Endothelial cell of umbilical vein (primary cell): ENCODE measurements around the gene LMO7. TPM values are rescaled to one million over a fixed set of nuclear protein-coding genes. Genes with fewer than 3 reads are reported as not detected.

ENCODE experiments used
- BruUV-seq: library from RNA; stranded (reverse); fragments of 400-500 nt; replicated peaks from 2 replicates; lab custom pipeline; 2021; lab: Mats Ljungman, UMichigan
- CTCF ChIA-PET: fragments of 300-600, 350-600 bp; sonication (Branson Sonifier 250); formaldehyde crosslinking; loops from one replicate; lab custom pipeline; 2021; ENCODE audit warnings: antibody characterized with exemption, inconsistent platforms; lab: Charles Lee
- POLR2A ChIA-PET: fragments of 300-600, 350-600 bp; sonication (Branson Sonifier 250); formaldehyde crosslinking; loops from one replicate; lab custom pipeline; 2021; ENCODE audit warnings: antibody characterized with exemption, inconsistent platforms; lab: Charles Lee
- DNase-seq: peaks from one replicate; pipeline ENCODE4 v3.0.0-alpha.2; 2011; ENCODE audit warnings: low read depth, low spot score
- FAIRE-seq: peaks from 2 replicates; lab custom pipeline; 2011; peaks lifted over from hg19 to GRCh38; lab: Jason Lieb, UNC
- H2AFZ ChIP-seq: 2 replicates; pipeline ENCODE4 v1.6.0; 2012; ENCODE audit warnings: low read depth, low read length, control low read depth, inconsistent platforms
- H3K27ac ChIP-seq: 2 replicates; pipeline ENCODE4 v1.5.1; 2011; ENCODE audit warnings: low read depth, mild to moderate bottlenecking, control low read depth, low read length, moderate library complexity; ENCODE audit not compliant: insufficient read depth
- H3K27me3 ChIP-seq, 2 experiments: 2 replicates each; pipeline versions ENCODE4 v1.6.0 to v1.6.1; 2011; ENCODE audit warnings: low read length in 2 of 2, mixed read lengths in 1 of 2; ENCODE audit not compliant: control insufficient read depth in 2 of 2, insufficient read depth in 2 of 2
- H3K36me3 ChIP-seq, 2 experiments: 2 replicates in 1 of 2; 3 replicates in 1 of 2; pipeline ENCODE4 v1.5.1; 2011; ENCODE audit warnings: low read length in 2 of 2, mild to moderate bottlenecking in 1 of 2, moderate library complexity in 1 of 2; ENCODE audit not compliant: control insufficient read depth in 2 of 2, insufficient read depth in 2 of 2; ENCODE audit errors: extremely low read depth in 1 of 2
- H3K4me1 ChIP-seq: 3 replicates; pipeline ENCODE4 v1.5.1; 2011; ENCODE audit warnings: mild to moderate bottlenecking, low read length; ENCODE audit not compliant: control insufficient read depth, insufficient read depth; ENCODE audit errors: extremely low read depth
- H3K4me2 ChIP-seq: 2 replicates; pipeline ENCODE4 v1.6.1; 2011; ENCODE audit warnings: low read length, control low read depth, mixed read lengths; ENCODE audit not compliant: insufficient read depth
- H3K4me3 ChIP-seq, 3 experiments: fragments of 200-600 bp in 1 of 3; sonication (generic), shearing (Covaris generic) in 1 of 3; replicated peaks in 1 of 3; 2 replicates each; pipeline ENCODE4 v1.5.1; 2011 to 2016; ENCODE audit warnings: control low read depth in 3 of 3, low read length in 3 of 3, mild to moderate bottlenecking in 2 of 3, inconsistent platforms in 1 of 3, low read depth in 1 of 3, moderate library complexity in 1 of 3; ENCODE audit not compliant: insufficient read depth in 1 of 3
- H3K79me2 ChIP-seq: 2 replicates; pipeline ENCODE4 v1.6.0; 2012; ENCODE audit warnings: low read length, inconsistent platforms; ENCODE audit not compliant: control insufficient read depth, insufficient read depth
- H3K9ac ChIP-seq: replicated peaks from 2 replicates; pipeline ENCODE3; 2011; ENCODE audit warnings: low read length, control low read depth; ENCODE audit not compliant: insufficient read depth; ENCODE audit errors: extremely low read depth
- H3K9me1 ChIP-seq: replicated peaks from 3 replicates; pipeline ENCODE4 v1.6.0; 2011; ENCODE audit warnings: mild to moderate bottlenecking, low read length; ENCODE audit not compliant: control insufficient read depth, insufficient read depth; ENCODE audit errors: extremely low read depth
- H3K9me3 ChIP-seq: replicated peaks from 2 replicates; pipeline ENCODE4 v1.5.1; 2012; ENCODE audit warnings: low read length, inconsistent platforms; ENCODE audit not compliant: control insufficient read depth, insufficient read depth
- H4K20me1 ChIP-seq: replicated peaks from 2 replicates; pipeline ENCODE3; 2011; ENCODE audit warnings: mild to moderate bottlenecking, low read length; ENCODE audit not compliant: control insufficient read depth, insufficient read depth; ENCODE audit errors: extremely low read depth
- CTCF ChIP-seq, 2 donors: IDR thresholded peaks; 1 replicate in 1 of 2; 2 replicates in 1 of 2; pipeline ENCODE4 v1.5.1; 2011; ENCODE audit warnings: low read length in 2 of 2, mild to moderate bottlenecking in 2 of 2, moderate library complexity in 2 of 2, control low read depth in 1 of 2, inconsistent platforms in 1 of 2, low read depth in 1 of 2; ENCODE audit not compliant: insufficient read depth in 1 of 2; ENCODE audit errors: extremely low read depth in 1 of 2
- FOS ChIP-seq: IDR thresholded peaks from 2 replicates; pipeline ENCODE4 v1.6.1; 2011; ENCODE audit warnings: mild to moderate bottlenecking, low read length, moderate library complexity, borderline replicate concordance; ENCODE audit not compliant: insufficient read depth
- GATA2 ChIP-seq: IDR thresholded peaks from 2 replicates; pipeline ENCODE4 v1.7.0; 2011; ENCODE audit warnings: low read depth, mild to moderate bottlenecking, moderate library complexity, mixed read lengths, low read length; ENCODE audit not compliant: insufficient read length, insufficient read depth
- JUN ChIP-seq: IDR thresholded peaks from 2 replicates; pipeline ENCODE4 v1.6.1; 2011; ENCODE audit warnings: borderline replicate concordance, low read depth; ENCODE audit not compliant: insufficient read length, insufficient read depth
- MYC ChIP-seq: IDR thresholded peaks from one replicate; pipeline ENCODE4 v1.6.1; 2011; ENCODE audit warnings: mild to moderate bottlenecking, low read depth, low read length
- POLR2A ChIP-seq: IDR thresholded peaks from 2 replicates; pipeline ENCODE4 v1.6.1; 2012; ENCODE audit warnings: low read depth, mild to moderate bottlenecking, control low read depth, low read length
- POLR2AphosphoS5 ChIP-seq: IDR thresholded peaks from 2 replicates; pipeline ENCODE4 v1.6.1; 2012; ENCODE audit warnings: low read depth, mild to moderate bottlenecking, control low read depth, low read length, moderate library complexity; ENCODE audit not compliant: insufficient read depth
- dilution Hi-C: fragments of 300-500 bp; cut with MboI; formaldehyde crosslinking; loops from one replicate; pipeline ENCODE4 v1.15.0; 2019; ENCODE audit warnings: low sequenced_read_pairs; ENCODE audit not compliant: extremely low pct_ligation_motif_present
- intact Hi-C: fragments of 100-400 bp; cut with micrococcal nuclease; formaldehyde crosslinking; loops from one replicate; pipeline ENCODE4 v1.10.0; 2022
- polyA plus RNA-seq, 4 experiments: library from polyadenylated mRNA; depleted of rRNA in 3 of 4; stranded (reverse) in 3 of 4; unstranded in 1 of 4; fragments of >200 nt; gene quantifications; 2 replicates each; pipeline versions ENCODE4 v1.2.1 to v1.2.3, GENCODE V29; 2011 to 2012; ENCODE audit warnings: missing spikeins in 1 of 4
- total RNA-seq: library from RNA; stranded (reverse); gene quantifications from 2 replicates; pipeline ENCODE4 v1.2.3, GENCODE V29; 2021
- TF ChIP-seq, protein P1 (sequence below): IDR thresholded peaks from 2 replicates; pipeline ENCODE4 v1.6.1; 2011; ENCODE audit not compliant: insufficient read depth, insufficient read length

LMO7 gene
- total and polyA plus RNA-seq, 2 donors (not counting 3 experiments of a cell fraction or from before 2014, with no cell fraction given): 10.5 to 21.1 TPM

GRCh38 chr13:75759531-75759930, 123.4 kb downstream of the LMO7 start:
- H3K9me3 ChIP-seq: no peaks in the 10 kb centered on the region
- no peak overlapping the region for H3K4me2 ChIP-seq
- no peaks in the 10 kb centered on the region for H3K9me1 ChIP-seq
- ChIA-PET CTCF (interaction anchor here (1.0 to 3.2 kb wide), 10 partner anchors 8 to 117 kb away, joined by 3 to 33 read pairs (median 6); no protein-coding TSS in a partner anchor), POLR2A (no interaction called here)
- H3K27me3 ChIP-seq: no peaks in the 10 kb centered on the region
- intact Hi-C loops (no loop called here), dilution Hi-C loops (no loop called here)
- DNase-seq (no peak), FAIRE-seq (no peak)
- no peak overlapping the region for H3K4me3 ChIP-seq
- no peak for TF ChIP-seq MYC
- BruUV-seq: no TSS peak
- H3K27ac ChIP-seq: no peak overlapping the region
- H4K20me1 ChIP-seq: no peaks in the 10 kb centered on the region
- H3K4me1 ChIP-seq: peaks cover 15% of the 10 kb centered on the region
- H3K9ac ChIP-seq: no peak overlapping the region
- H3K36me3 ChIP-seq: no peaks in the 10 kb centered on the region
- no peaks in the 10 kb centered on the region for H3K79me2 ChIP-seq
- H2AFZ ChIP-seq: no peak overlapping the region

DNA sequence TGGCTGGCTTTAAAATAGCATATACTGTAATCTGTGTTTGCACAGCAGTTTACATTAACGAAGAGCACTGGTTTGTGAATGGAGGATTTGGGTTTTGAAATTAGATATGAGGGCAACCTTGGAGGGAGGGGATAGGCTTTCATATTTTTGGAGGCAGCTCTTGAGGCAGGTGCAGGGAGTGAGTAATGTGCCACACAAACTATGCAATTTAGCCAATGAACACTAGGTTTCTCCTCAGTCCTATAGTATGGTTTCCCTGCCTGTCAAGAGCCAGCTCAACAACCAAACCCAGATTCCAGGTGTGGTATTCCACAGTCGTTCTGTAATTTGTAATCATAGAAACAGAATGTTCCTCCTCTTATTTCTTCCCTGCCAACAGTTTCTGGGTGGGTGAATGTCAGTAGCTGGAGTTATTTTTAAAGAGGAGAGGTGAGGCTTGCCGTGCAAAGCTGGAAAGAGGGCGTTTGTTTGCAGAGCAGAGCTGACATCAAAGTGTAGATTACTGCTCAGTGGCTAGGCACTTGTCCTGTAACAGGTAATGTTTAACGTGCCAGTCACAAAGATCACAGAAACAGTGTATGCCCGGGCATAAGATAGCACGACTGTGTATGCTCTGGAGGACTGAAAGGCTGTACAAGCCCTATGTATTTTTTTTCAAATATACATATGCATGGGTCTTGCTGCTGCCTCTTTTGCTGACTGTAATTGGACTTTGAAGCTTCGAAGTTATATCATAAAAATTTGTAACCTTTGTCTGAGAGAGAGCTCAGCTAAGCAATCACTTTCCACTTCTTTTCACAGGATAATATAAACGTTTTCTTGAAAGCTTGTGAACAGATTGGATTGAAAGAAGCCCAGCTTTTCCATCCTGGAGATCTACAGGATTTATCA, 124.2 kb downstream of the LMO7 start:
- intact Hi-C loops: loop anchor here (2.0 to 5.0 kb wide), 2 partner anchors 36 to 112 kb away; no protein-coding TSS in a partner anchor

More for the DNA sequence above, 124.2 kb downstream of the LMO7 start:
- H3K27me3 ChIP-seq: no peaks in the 10 kb centered on the region
- H3K4me1 ChIP-seq: peaks cover 15% of the 10 kb centered on the region
- no peaks in the 10 kb centered on the region for H3K9me3 ChIP-seq
- no peaks in the 10 kb centered on the region for H4K20me1 ChIP-seq
- no peak overlapping the region for H3K27ac ChIP-seq
- FAIRE-seq: no peak
- H3K9me1 ChIP-seq: no peaks in the 10 kb centered on the region
- no peak overlapping the region for H3K4me3 ChIP-seq
- BruUV-seq: no TSS peak
- H2AFZ ChIP-seq: peak overlapping the region; percentile 54
- ChIA-PET POLR2A (no interaction called here), CTCF (interaction anchor here (0.5 to 3.2 kb wide), 19 partner anchors 9 to 116 kb away, joined by 3 to 33 read pairs (median 4); no protein-coding TSS in a partner anchor)
- peak; percentile 54 for DNase-seq
- dilution Hi-C loops: no loop called here
- H3K36me3 ChIP-seq: no peaks in the 10 kb centered on the region
- H3K79me2 ChIP-seq: no peaks in the 10 kb centered on the region
- H3K4me2 ChIP-seq: peak overlapping the region; percentile 80
- TF ChIP-seq POLR2AphosphoS5 (no peak), GATA2 (no peak), CTCF (IDR thresholded peaks at IDR 0.05; ENCODE audit: extremely low read depth in 1 of 2, insufficient read depth in 1 of 2, low read depth in 1 of 2, low read length in 2 of 2) (peak in 1 of 2 donors; percentile 5), POLR2A (no peak), MYC (no peak), FOS (no peak), JUN (no peak)
- TF ChIP-seq, protein P1, sequence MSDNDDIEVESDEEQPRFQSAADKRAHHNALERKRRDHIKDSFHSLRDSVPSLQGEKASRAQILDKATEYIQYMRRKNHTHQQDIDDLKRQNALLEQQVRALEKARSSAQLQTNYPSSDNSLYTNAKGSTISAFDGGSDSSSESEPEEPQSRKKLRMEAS: no peak
- no peak overlapping the region for H3K9ac ChIP-seq
